Right lung (tissue), 5 donors: ENCODE results near the gene CHRND. TPM values are rescaled to one million over a fixed set of nuclear protein-coding genes. Genes with fewer than 3 reads are reported as not detected.
"Not testable (repeated sequence)": the region's sequence is repeated elsewhere in the genome, so short reads cannot be mapped to it uniquely, and the experiment has no call there.

Experiments used
- DNase-seq, 2 donors: peaks; one replicate each; pipeline ENCODE4 v3.0.0-alpha.2; 2013
- polyA plus RNA-seq, 5 donors: library from polyadenylated mRNA; unstranded; fragments of 120-200 nt; gene quantifications; one replicate each; pipeline versions ENCODE4 v1.2.1 to v1.2.3, GENCODE V29; 2013; ENCODE audit warnings: inconsistent platforms in 1 of 5, low replicate concordance in 1 of 5; ENCODE audit not compliant: insufficient read length in 5 of 5, insufficient read depth in 1 of 5

Gene CHRND
- polyA plus RNA-seq, 5 donors, result 0.12 to 5.9 (median 0.15) TPM; not detected in 2

- DNase-seq, result no peak
Measured at GRCh38 chr2:232541961-232542714, 16.2 kb downstream of the CHRND start.

DNA sequence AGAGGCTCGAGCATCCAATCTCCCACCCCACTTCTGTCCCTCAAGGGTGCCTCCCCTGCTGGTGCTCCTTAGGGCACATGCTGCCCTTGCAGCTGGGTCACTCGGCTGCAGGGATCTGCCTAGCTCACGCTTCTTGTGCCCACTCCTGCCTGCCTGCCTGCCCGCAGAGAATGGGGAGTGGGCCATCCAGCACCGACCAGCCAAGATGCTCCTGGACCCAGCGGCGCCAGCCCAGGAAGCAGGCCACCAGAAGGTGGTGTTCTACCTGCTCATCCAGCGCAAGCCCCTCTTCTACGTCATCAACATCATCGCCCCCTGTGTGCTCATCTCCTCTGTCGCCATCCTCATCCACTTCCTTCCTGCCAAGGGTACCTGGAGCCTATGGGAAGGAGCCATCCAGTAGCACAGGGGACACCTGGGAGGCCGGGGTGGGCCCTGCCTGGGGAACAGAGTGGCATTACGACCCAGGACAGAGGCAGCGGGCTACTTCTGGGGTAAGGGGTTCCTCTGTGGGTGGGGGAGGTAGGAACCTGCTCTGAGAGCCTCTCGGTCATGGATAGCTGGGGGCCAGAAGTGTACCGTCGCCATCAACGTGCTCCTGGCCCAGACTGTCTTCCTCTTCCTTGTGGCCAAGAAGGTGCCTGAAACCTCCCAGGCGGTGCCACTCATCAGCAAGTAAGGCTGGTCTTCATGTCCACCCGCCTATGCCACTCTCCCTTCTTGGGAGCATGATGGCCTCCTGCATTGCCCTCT, 16.9 kb downstream of the CHRND start:
- no peak for DNase-seq

GRCh38 chr2:232543491-232543890, 17.5 kb downstream of the CHRND start:
- no peak for DNase-seq

GRCh38 chr2:232543928-232544631, 18.1 kb downstream of the CHRND start:
- DNase-seq, result no peak

- no peak for DNase-seq
Measured at GRCh38 chr2:232544674-232545073, 18.7 kb downstream of the CHRND start.

- DNase-seq, result no peak
Measured at GRCh38 chr2:232545511-232546375, 19.8 kb downstream of the CHRND start.

- DNase-seq, result no peak
Measured at GRCh38 chr2:232547991-232548390, 22.0 kb downstream of the CHRND start.

DNA sequence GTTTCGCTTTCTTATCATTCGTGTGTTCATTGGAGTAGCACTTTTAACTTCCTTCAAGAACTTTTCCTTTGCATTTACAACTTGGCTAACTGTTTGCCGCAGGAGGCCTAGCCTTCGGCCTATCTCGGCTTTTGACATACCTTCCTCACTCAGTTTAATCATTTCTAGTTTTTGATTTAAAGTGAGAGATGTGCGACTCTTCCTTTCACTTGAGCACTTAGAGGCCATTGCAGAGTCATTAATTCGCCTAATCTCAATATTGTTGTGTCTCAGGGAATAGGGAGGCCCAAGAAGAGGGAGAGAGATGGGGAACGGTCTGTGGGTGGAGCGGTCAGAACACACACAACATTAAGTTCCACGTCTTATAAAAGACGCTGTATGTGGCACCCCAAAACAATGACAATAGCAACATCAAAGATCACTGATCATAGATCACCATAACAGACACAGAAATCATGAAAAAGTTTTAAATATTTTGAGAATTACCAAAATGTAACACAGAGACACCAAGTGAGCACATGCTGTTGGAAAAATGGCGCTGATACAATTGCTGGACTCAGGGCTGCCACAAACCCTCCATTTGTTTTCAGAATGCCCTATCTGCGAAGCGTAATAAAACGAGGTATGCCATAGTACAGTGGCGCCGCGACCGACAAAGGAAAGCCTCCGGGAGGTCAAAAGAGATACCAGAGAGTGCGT, 23.8 kb downstream of the CHRND start:
- DNase-seq, result no peak

DNA sequence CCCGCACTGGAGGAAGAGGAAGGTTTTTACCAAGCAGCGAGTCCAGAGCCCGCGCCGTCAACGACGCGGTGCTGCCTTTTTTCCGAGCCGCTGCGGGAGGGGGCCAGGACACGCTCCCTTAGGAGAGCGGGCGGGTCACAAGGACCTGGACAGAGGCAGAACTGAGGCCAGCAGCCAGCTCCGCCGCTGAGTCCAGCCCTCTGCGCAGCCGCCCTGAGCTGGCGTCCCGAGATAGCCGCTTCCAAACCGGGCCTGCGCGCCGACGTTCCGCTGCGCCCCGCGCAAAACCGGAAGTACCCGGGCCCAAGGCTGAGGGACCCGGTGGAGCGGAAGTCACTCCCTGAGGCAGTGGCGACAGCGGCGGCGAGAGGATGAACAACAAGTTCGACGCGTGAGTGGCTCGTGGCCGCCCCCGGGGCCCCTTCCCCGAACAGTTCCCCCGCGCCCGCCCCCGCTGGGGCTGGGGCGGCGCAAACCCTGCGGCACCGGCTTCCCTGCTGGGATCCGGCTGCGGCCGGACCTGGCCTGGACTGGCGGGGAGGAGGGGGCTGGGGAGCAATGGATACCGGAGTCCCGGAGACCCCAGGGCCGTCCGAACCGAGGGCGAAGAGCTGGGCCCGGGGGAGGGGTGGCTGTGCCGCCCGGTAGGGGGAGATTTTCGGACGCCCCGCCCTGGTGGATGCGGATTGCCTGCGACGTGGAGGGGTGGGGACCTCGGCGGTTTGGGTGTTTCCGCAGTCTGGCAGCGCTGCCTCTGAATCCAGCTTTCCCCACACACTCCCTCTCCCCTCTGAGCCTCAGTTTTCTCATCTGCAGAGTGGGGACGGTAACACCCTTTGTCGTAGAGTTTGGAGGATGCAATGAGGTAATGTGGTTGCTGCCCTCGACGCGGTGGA, 24.6 kb downstream of the CHRND start, which contains the start of the genes EIF4E2 and TIGD1:
TSS of gene EIF4E2 (plus strand) at position 336 of the 896 bp plus-strand sequence. CDS start at position 372, 36 bp downstream.
TSS of gene TIGD1 (minus strand) at position 204 of the 896 bp plus-strand sequence. CDS start 675 bp downstream, outside the sequence.
- peak; percentile 95 for DNase-seq

- peak in 1 of 2 donors; percentile 13 for DNase-seq
Measured at GRCh38 chr2:232551250-232551638, 25.3 kb downstream of the CHRND start.

DNA sequence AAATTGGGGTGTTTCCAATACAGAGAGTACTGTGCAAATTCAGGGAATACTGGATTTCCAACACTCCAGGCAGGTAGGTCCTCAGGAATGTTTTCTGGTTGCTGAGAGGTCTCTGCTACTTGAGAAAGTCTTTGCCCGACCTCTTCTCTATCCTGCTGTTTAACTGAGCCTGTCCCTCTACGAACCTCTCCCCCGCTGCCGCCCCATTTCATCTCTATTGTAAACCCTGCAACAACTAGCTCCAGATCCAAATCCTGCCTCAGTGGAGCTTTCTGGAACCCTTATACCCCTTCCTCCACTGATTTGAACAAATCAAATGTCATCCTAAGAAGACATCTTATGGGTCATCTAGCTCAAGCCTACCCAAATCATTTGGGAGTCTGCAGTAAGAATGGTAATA, 25.8 kb downstream of the CHRND start:
- no peak for DNase-seq

- DNase-seq, result no peak
Measured at GRCh38 chr2:232556426-232556825, 30.5 kb downstream of the CHRND start.

GRCh38 chr2:232562515-232563151, 36.7 kb downstream of the CHRND start:
- no peak for DNase-seq

DNA sequence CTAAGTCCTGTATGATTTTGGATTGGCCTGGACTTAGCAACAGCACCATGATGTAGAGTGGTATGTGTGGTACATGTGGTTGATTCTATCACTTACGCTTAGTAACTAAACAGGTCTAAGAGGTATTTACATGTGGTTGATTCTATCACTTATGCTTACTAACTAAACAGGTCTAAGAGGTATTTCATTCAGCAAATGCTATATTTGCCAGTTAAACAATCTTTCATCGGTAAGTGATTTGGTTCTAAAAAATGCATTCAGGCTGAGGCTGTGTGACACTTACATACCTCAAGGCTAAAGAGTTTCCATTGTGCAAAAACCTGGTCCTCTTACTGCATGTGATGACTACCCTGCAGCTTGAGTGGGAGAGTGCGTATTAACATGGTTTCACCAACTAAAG, 37.6 kb downstream of the CHRND start:
- no peak for DNase-seq

- DNase-seq, result no peak
Measured at GRCh38 chr2:232567721-232568120, 41.8 kb downstream of the CHRND start.

GRCh38 chr2:232568161-232568560, 42.2 kb downstream of the CHRND start:
- DNase-seq, result no peak

DNA sequence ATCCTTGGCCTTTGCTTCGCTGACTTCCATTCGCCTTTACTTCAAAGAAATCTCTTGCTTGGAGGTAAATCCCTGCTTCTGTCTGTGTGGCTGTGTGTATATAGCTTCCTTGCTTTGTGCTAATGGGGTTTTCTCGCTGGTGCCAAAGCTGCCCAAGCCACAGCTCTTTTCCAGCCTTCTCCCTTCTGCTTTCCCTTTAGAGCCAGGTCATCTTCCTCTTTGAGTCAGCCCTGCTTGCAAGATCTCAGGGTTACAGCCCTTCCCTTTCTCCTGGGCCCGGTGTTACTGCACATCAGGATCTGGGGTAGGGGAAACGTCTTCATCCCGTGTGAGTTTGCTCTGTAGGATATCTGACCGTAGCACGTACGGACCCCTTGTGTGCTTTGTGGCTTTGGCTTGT, 43.6 kb downstream of the CHRND start:
- no peak for DNase-seq

DNA sequence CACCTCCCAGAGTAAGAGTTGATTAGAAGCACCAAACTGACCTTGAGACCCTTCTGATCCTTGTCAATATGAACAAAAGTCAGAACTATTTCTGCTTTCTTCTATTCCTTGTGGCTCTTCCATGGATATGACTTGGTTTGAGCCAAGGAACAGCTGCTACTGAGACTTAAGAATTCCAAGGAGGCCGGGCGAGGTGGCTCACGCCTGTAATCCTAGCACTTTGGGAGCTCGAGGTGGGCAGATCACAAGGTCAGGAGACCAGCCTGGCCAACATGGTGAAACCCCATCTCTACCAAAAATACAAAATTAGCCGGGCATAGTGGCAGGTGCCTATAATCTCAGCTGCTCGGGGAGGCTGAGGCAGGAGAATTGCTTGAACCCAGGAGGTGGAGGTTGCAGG, 44.5 kb downstream of the CHRND start:
- not testable (repeated sequence) for DNase-seq

- DNase-seq, result no peak
Measured at GRCh38 chr2:232571026-232571474, 45.1 kb downstream of the CHRND start.
